Upper lobe of left lung (tissue), 6 donors: ENCODE measurements around the gene BCAM. TPM values are rescaled to one million over a fixed set of nuclear protein-coding genes. Genes with fewer than 3 reads are reported as not detected.
"Not testable (repeated sequence)": the region's sequence is repeated elsewhere in the genome, so short reads cannot be mapped to it uniquely, and the experiment has no call there.

Source experiments
- ATAC-seq, 2 donors: fragments of 200-7000 bp; cut with Tn5 transposase; one replicate each; pipeline ENCODE4 v1.9.1; 2022; ENCODE audit warnings: mild to moderate bottlenecking in 2 of 2, moderate library complexity in 2 of 2; ENCODE audit not compliant: low FRiP score in 2 of 2
- DNase-seq, 2 donors: peaks; one replicate each; pipeline ENCODE4 v3.0.0-alpha.2; 2019 to 2020
- H3K27ac ChIP-seq, 4 donors: fragments of 200-600 bp; sonication (generic); one replicate each; pipeline ENCODE4 v1.5.1; 2016 to 2019
- H3K27me3 ChIP-seq, 4 donors: fragments of 200-600 bp; sonication (generic); one replicate each; pipeline ENCODE4 v1.5.1; 2017 to 2019
- H3K36me3 ChIP-seq, 4 donors: fragments of 200-600 bp; sonication (generic); one replicate each; pipeline ENCODE4 v1.5.1; 2016 to 2019
- H3K4me1 ChIP-seq, 4 donors: fragments of 200-600 bp; sonication (generic); one replicate each; pipeline ENCODE4 v1.5.1; 2018 to 2019
- H3K4me3 ChIP-seq, 4 donors: fragments of 200-600 bp; sonication (generic); one replicate each; pipeline ENCODE4 v1.5.1; 2017 to 2019; ENCODE audit warnings: mild to moderate bottlenecking in 2 of 4, moderate library complexity in 1 of 4
- H3K9me3 ChIP-seq, 4 donors: fragments of 200-600 bp; sonication (generic); one replicate each; pipeline ENCODE4 v1.5.1; 2018 to 2019
- CTCF ChIP-seq, 6 experiments: fragments of 450-650 bp in 4 of 6; fragments of 200-600 bp in 2 of 6; sonication (generic) in 2 of 6; IDR thresholded peaks; one replicate each; pipeline ENCODE4 v1.5.1; 2016 to 2019; ENCODE audit warnings: antibody characterized with exemption in 6 of 6
- EP300 ChIP-seq, 4 donors: sonication (generic); formaldehyde crosslinking; IDR thresholded peaks; one replicate each; pipeline ENCODE4 v1.5.1; 2017; ENCODE audit warnings: antibody characterized with exemption in 4 of 4, control low read depth in 2 of 4
- POLR2A ChIP-seq, 4 donors: fragments of 450-650 bp; IDR thresholded peaks; one replicate each; pipeline ENCODE4 v1.5.1; 2016 to 2017; ENCODE audit warnings: antibody characterized with exemption in 4 of 4, mild to moderate bottlenecking in 2 of 4
- POLR2AphosphoS5 ChIP-seq, 2 donors: sonication (generic); formaldehyde crosslinking; IDR thresholded peaks; one replicate each; pipeline ENCODE4 v1.5.1; 2017; ENCODE audit warnings: antibody characterized with exemption in 2 of 2
- whole genome bisulfite sequencing, 2 donors: methylation state at CpG; one replicate each; pipeline ENCODE4 v1.1.5; 2017 to 2018; 5-methylcytosine and 5-hydroxymethylcytosine counted together
- total RNA-seq, 6 donors: library from RNA; depleted of rRNA in 4 of 6; stranded (reverse); fragments of >200 nt in 4 of 6; gene quantifications; one replicate each; pipeline versions ENCODE4 v1.1.0 to v1.2.1, GENCODE V29; 2016 to 2021
- donor health status: DM: no; HTN: no; CAD: no; lungs with moderate emphysema.
- donor health status: DM: no; HTN: yes; CAD: no; lungs with severe emphysema.

The BCAM gene
- total RNA-seq, 6 donors from 2014 or later = 246 to 557 (median 274) TPM

- H3K36me3 ChIP-seq = no peaks in the 10 kb centered on the region
- H3K4me1 ChIP-seq = peaks cover 0 to 4% (median under 1%) of the 10 kb centered on the region in 4 donors
- no peak overlapping the region for H3K27ac ChIP-seq
- ATAC-seq = no peak
- WGBS, 2 donors = 85 to 87% methylated on average over 6 of the region's 6 CpGs
- H3K9me3 ChIP-seq = no peaks in the 10 kb centered on the region
- no peak overlapping the region for H3K4me3 ChIP-seq
- H3K27me3 ChIP-seq = no peaks in the 10 kb centered on the region
- no peak for DNase-seq
- TF ChIP-seq EP300 (IDR thresholded peaks at IDR 0.05) (no peak), POLR2AphosphoS5 (IDR thresholded peaks at IDR 0.05) (no peak), POLR2A (IDR thresholded peaks at IDR 0.05) (no peak), CTCF (IDR thresholded peaks at IDR 0.05) (no peak)
These were observed 33.1 kb upstream of the BCAM start for GRCh38 chr19:44775676-44776240.

- no peaks in the 10 kb centered on the region for H3K9me3 ChIP-seq
- peak; percentile 34 to 73 for ATAC-seq
- WGBS, 2 donors = 87 to 88% methylated on average over 23 of the region's 23 CpGs
- no peak overlapping the region for H3K27ac ChIP-seq
- no peak overlapping the region for H3K4me3 ChIP-seq
- TF ChIP-seq EP300 (IDR thresholded peaks at IDR 0.05) = no peak
- TF ChIP-seq CTCF (IDR thresholded peaks at IDR 0.05) = no peak
- no peak for TF ChIP-seq POLR2AphosphoS5 (IDR thresholded peaks at IDR 0.05)
- TF ChIP-seq POLR2A (IDR thresholded peaks at IDR 0.05) = no peak
- no peaks in the 10 kb centered on the region for H3K36me3 ChIP-seq
- peak; percentile 75 to 80 for DNase-seq
- no peaks in the 10 kb centered on the region for H3K4me1 ChIP-seq
- H3K27me3 ChIP-seq = no peaks in the 10 kb centered on the region
These were observed 32.4 kb upstream of the BCAM start for GRCh38 chr19:44776402-44777096.

- peak within 1 kb of the TSS in 3 of 4 donors; percentile 12 for H3K27ac ChIP-seq
- no peaks in the 10 kb centered on the region for H3K36me3 ChIP-seq
- no peaks in the 10 kb centered on the region for H3K27me3 ChIP-seq
- DNase-seq = peak; percentile 81 to 82
- TF ChIP-seq POLR2A (IDR thresholded peaks at IDR 0.05) (peak in 1 of 4 donors; percentile 41), CTCF (IDR thresholded peaks at IDR 0.05) (peak in 2 of 6 experiments; percentile 10 to 15), POLR2AphosphoS5 (IDR thresholded peaks at IDR 0.05) (no peak), EP300 (IDR thresholded peaks at IDR 0.05) (no peak)
- 20 to 42% methylated on average over 9 to 37 of the region's 47 CpGs for WGBS, 2 donors
- H3K4me1 ChIP-seq = no peaks in the 10 kb centered on the region
- peak within 1 kb of the TSS in 3 of 4 donors; percentile 34 to 47 (median 44) for H3K4me3 ChIP-seq
- peak; percentile 62 to 81 for ATAC-seq
- H3K9me3 ChIP-seq = no peaks in the 10 kb centered on the region
These were observed 31.1 kb upstream of the BCAM start, which contains the start of gene CBLC for GRCh38 chr19:44777715-44778347. Gene CBLC (plus strand): TSS chr19:44777890. CDS start chr19:44777932, 42 bp downstream.

GRCh38 chr19:44779150-44779549 is 29.8 kb upstream of the BCAM start:
- H3K36me3 ChIP-seq = no peaks in the 10 kb centered on the region
- H3K4me1 ChIP-seq = peaks cover 0 to 3% (median under 1%) of the 10 kb centered on the region in 4 donors
- DNase-seq (no peak), ATAC-seq (no peak)
- WGBS, 2 donors = 94 to 97% methylated on average over 2 of the region's 2 CpGs
- TF ChIP-seq EP300 (IDR thresholded peaks at IDR 0.05) = no peak
- H3K9me3 ChIP-seq = no peaks in the 10 kb centered on the region
- H3K27me3 ChIP-seq = no peaks in the 10 kb centered on the region
- no peak overlapping the region for H3K27ac ChIP-seq
- H3K4me3 ChIP-seq = no peak overlapping the region

GRCh38 chr19:44781694-44782093 is 27.2 kb upstream of the BCAM start:
- not testable (repeated sequence) for H3K4me1 ChIP-seq, ATAC-seq, H3K27me3 ChIP-seq, H3K27ac ChIP-seq, DNase-seq, H3K9me3 ChIP-seq, H3K4me3 ChIP-seq, H3K36me3 ChIP-seq
- 45 to 82% methylated on average over 2 of the region's 2 CpGs for WGBS, 2 donors
